ENCODE measurements around the gene PCYT1A.

Gene PCYT1A

DNA sequence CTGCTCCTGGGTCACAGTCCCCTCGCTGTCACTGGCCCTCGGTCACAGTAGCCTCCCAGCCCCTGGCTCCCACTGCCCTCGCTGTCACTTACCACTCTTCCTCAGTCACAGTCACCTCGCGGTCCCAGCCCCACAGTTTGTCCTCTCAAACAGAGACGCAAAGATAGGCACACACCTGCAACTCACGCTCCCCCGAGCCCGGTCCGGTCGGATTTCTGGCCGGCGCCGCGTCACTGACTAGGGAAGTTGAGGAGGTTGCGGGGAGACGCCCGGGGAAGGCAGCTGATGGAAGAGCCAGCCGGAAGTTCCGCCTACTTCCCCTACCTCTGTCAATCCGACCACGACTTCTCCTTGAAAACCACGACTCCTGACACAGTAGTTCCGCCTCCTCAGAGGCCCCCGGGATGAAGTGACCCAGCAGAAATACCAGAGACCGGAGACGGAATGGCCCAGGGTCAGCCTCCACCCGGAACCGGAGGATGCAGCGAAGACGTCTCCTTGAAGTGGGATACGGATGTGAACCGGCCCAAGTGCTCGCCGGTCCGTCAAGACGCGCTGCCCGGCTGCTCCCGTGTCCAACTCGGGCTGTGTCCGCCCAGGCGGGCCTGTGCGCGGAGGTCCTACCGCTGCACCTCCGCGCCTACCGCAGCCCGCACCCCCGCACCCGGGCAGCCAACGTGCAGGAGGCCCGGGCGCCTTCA, at the start of gene PCYT1A:
Gene PCYT1A, minus strand, starts transcription at position 287 of the 701 bp plus-strand sequence. CDS start 17,195 bp downstream, outside the sequence.
- peak; percentile 91 for DNase-seq (ENCODE audit: low spot score)
- TF ChIP-seq CTCF (IDR thresholded peaks at IDR 0.05; ENCODE audit: extremely low read depth, missing control alignments): no peak

DNA sequence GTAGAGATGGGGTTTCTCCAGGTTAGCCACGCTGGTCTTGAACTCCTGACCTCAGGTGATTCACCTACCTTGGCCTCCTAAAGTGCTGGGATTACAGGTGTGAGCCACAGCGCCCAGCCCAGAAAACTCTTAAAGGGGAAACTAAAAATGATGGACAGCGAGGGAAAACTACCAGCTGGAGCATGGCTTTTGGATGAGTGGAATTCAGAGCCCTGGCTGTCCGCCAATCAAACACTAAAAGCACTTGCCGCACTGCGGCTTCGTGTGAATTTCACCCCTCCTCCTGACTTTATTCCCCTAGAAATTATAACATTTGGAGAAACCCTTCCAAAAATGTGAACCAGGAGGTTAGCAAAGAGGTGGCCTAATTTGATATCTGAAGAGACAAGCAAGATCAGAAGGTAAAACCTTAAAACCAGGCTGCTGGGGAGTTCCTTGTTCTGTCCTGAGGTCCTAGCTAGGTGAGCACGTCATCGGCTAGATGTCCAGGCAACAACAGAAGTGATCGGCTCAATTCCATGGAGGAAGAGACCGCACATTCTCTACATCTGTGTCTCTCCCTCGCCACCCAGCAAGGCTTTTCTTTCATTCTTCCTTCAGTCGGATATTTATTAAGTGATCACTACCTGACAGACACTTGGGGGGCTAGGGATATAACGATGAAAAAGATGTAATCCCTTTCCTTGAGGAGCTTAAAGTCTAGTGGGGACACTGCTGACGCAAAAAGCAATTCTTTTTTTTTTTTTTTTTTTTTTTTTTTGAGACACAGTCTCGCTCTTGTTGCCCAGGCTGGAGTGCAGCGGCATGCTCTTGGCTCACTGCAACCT, 49.0 kb upstream of the PCYT1A start:
- no peak for TF ChIP-seq CTCF (IDR thresholded peaks at IDR 0.05; ENCODE audit: extremely low read depth, missing control alignments)
- no peak for DNase-seq (ENCODE audit: low spot score)

DNA sequence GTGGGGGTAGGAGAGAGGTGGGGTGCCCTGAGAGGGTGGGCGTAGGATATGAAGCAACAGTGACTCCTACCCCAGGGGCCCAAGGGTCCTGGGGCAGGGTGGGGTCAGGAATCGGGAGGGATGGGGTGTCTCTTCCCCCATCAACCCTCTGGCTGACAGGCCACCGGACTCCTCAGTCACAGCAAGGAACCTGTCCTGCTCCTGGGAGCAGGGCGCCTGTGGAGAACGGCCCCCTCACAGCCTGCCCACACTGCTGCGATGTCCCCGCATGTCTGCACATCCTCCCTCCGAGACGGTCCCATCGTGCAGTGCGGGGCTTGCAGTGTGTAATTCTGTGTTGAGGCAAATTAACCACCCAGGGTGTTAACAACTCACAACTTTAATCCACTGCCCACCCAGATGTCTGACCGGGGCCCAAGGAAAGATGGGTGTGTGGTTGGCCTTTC, 48.0 kb upstream of the PCYT1A start:
- no peak for TF ChIP-seq CTCF (IDR thresholded peaks at IDR 0.05; ENCODE audit: extremely low read depth, missing control alignments)
- no peak for DNase-seq (ENCODE audit: low spot score)

DNA sequence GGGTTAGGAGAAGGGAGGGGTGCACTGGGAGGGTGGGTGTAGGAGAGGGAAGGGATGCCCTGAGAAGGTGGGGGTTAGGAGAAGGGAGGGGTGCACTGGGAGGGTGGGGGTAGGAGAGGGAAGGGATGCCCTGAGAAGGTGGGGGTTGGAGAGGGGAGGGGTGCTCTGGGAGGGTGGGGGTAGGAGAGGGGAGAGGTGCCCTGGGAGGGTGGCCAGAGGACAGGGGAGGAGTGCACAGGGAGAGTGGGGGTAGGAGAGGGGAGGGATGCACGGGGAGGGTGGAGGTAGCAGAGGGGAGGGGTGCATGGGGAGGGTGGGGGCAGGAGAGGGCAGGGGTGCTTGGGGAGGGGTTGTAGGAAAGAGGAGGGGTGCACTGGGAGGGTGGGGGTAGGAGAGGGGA, 47.5 kb upstream of the PCYT1A start:
- TF ChIP-seq CTCF (IDR thresholded peaks at IDR 0.05; ENCODE audit: extremely low read depth, missing control alignments): no peak

GRCh38 chr3:196332168-196332567, 44.6 kb upstream of the PCYT1A start:
- DNase-seq (ENCODE audit: low spot score): no peak
- no peak for TF ChIP-seq CTCF (IDR thresholded peaks at IDR 0.05; ENCODE audit: extremely low read depth, missing control alignments)

More for the DNA sequence above, 47.5 kb upstream of the PCYT1A start:
- DNase-seq (ENCODE audit: low spot score): no peak

GRCh38 chr3:196327405-196327804, 39.9 kb upstream of the PCYT1A start:
- DNase-seq (ENCODE audit: low spot score): no peak

More at GRCh38 chr3:196327405-196327804, 39.9 kb upstream of the PCYT1A start:
- no peak for TF ChIP-seq CTCF (IDR thresholded peaks at IDR 0.05; ENCODE audit: extremely low read depth, missing control alignments)

All from GM20000 (cell line).